Esophagus muscularis mucosa (tissue), 3 donors: ENCODE measurements around the gene PTPA.

Experiments used
- CTCF ChIP-seq, 3 experiments: fragments of 200-600 bp in 2 of 3; fragments of 450-650 bp in 1 of 3; sonication (generic) in 2 of 3; IDR thresholded peaks; one replicate each; pipeline ENCODE4 v1.5.1; 2017 to 2019; ENCODE audit warnings: antibody characterized with exemption in 3 of 3, mild to moderate bottlenecking in 2 of 3, moderate library complexity in 1 of 3
- POLR2A ChIP-seq: fragments of 450-650 bp; IDR thresholded peaks from one replicate; pipeline ENCODE4 v1.6.1; 2017; ENCODE audit warnings: antibody characterized with exemption, moderate library complexity, mild to moderate bottlenecking, low read depth

DNA sequence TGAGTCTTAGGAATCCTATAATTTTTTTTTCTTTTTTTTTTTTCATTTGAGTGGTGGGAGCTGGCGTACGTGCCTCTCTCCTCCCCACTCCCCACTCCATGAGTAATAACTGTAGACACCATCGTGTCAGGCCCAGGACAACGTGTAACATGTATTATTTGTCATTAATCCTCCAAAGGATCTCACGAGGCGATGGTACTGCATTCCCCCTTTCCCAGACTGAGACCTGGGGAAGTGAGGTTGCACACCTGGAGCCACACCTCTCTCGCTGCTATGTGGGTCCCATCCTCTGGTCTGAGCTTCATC is 73.0 kb downstream of the PTPA start:
- TF ChIP-seq CTCF (IDR thresholded peaks at IDR 0.05) (no peak), POLR2A (no peak)
